Adrenal gland (tissue), 12 donors: ENCODE data around the gene MVB12A. TPM values are rescaled to one million over a fixed set of nuclear protein-coding genes. Genes with fewer than 3 reads are reported as not detected.

ENCODE experiments used
- DNase-seq, 7 donors: peaks; one replicate each; pipeline ENCODE4 v3.0.0-alpha.2; 2019 to 2020
- H3K27ac ChIP-seq, 5 donors: fragments of 200-600 bp; sonication (generic) in 4 of 5; 1 replicate in 3 of 5; 2 replicates in 2 of 5; pipeline versions ENCODE4 v1.5.1 to v1.8.0; 2016 to 2020; ENCODE audit warnings: mild to moderate bottlenecking in 1 of 5
- H3K27me3 ChIP-seq: fragments of 200-600 bp; 2 replicates; pipeline ENCODE4 v1.8.0; 2021
- H3K36me3 ChIP-seq, 2 donors: fragments of 200-600 bp; replicated peaks in 1 of 2; 1 replicate in 1 of 2; 2 replicates in 1 of 2; pipeline versions ENCODE4 v1.5.1 to v1.8.0; 2018 to 2022
- H3K4me1 ChIP-seq, 2 donors: fragments of 200-600 bp; replicated peaks in 1 of 2; 1 replicate in 1 of 2; 2 replicates in 1 of 2; pipeline versions ENCODE4 v1.5.1 to v1.8.0; 2018 to 2021
- H3K4me3 ChIP-seq, 4 donors: fragments of 200-600 bp; sonication (generic) in 3 of 4; one replicate each; pipeline ENCODE4 v1.5.1; 2016 to 2018
- H3K9me3 ChIP-seq, 3 donors: fragments of 200-600 bp; sonication (generic) in 1 of 3; replicated peaks in 1 of 3; 1 replicate in 2 of 3; 2 replicates in 1 of 3; pipeline versions ENCODE4 v1.5.1 to v1.8.0; 2016 to 2021
- CTCF ChIP-seq, 6 experiments: fragments of 450-650 bp in 4 of 6; fragments of 200-600 bp in 2 of 6; sonication (generic) in 1 of 6; IDR thresholded peaks; 1 replicate in 5 of 6; 2 replicates in 1 of 6; pipeline versions ENCODE4 v1.5.1 to v1.8.0; 2016 to 2021; ENCODE audit warnings: antibody characterized with exemption in 6 of 6, mild to moderate bottlenecking in 2 of 6, moderate library complexity in 1 of 6
- POLR2A ChIP-seq, 2 donors: fragments of 450-650 bp; IDR thresholded peaks; one replicate each; pipeline ENCODE4 v1.6.1; 2017; ENCODE audit warnings: antibody characterized with exemption in 2 of 2, mild to moderate bottlenecking in 2 of 2, moderate library complexity in 1 of 2
- WGBS, 4 donors: extraction: QIAGEN DNeasy Blood & Tissue Kit in 2 of 4; methylation state at CpG; one replicate each; pipeline versions ENCODE4 v1.1.5 to v1.1.7; 2013 to 2017; 5-methylcytosine and 5-hydroxymethylcytosine counted together
- intact Hi-C, 2 donors: fragments of 100-400 bp; cut with DNase I; formaldehyde crosslinking; loops; one replicate each; pipeline versions ENCODE4 v1.14.1 to v1.15.0; 2022 to 2023
- polyA plus RNA-seq, 3 donors: library from polyadenylated mRNA; stranded (reverse); fragments of 200-250 nt in 2 of 3; fragments of 350-450 nt in 1 of 3; fragmentation: Illumina TruSeq in 1 of 3; extraction: RNeasy Lipid Tissue Mini Kit (QIAGEN cat#74804) in 1 of 3; gene quantifications; one replicate each; pipeline ENCODE4 v1.2.3, GENCODE V29; 2013 to 2014
- total RNA-seq, 9 donors: library from RNA; depleted of rRNA in 4 of 9; stranded (reverse); fragments of >200 nt in 4 of 9; fragments of 120-200 nt in 1 of 9; fragmentation: NEBNext Ultra II Directional in 1 of 9; extraction: Animal tissue kit (Norgen Biotek cat#: 25700) in 1 of 9; gene quantifications; one replicate each; pipeline versions ENCODE4 v1.1.0 to v1.2.4, GENCODE V29; 2013 to 2023
- donor health status: healthy with polysubstance abuse.
- donor health status: Bipolar disorder and iron deficiency.
- donor health status: DM: yes; HTN: yes; CAD: no.
- donor health status: DM: no; HTN: no; CAD: no.
- donor health status: DM: no; HTN: no; CAD: no.
- donor health status: DM: yes; HTN: yes; CAD: no.

MVB12A gene
- total and polyA plus RNA-seq, 12 donors: 17.4 to 162 (median 105) TPM

GRCh38 chr19:17389957-17390664 is 29.7 kb upstream of the MVB12A start:
- WGBS, 4 donors: 8 to 51% (median 12%) methylated on average over 5 to 36 of the region's 37 CpGs
- intact Hi-C loops: loop anchor here (5.0 to 10.0 kb wide), 4 partner anchors 43 to 95 kb away; partner anchors contain the start of genes ABHD8 (in 1 of the 2), DDA1 (in 1 of the 2), MRPL34 (in 1 of the 2) and NXNL1 (in 1 of the 2)
- H3K4me3 ChIP-seq: peak overlapping the region in 2 of 4 donors; percentile 20 to 52
- no peak overlapping the region for H3K27ac ChIP-seq
- H3K27me3 ChIP-seq: no peaks in the 10 kb centered on the region
- no peaks in the 10 kb centered on the region for H3K36me3 ChIP-seq
- DNase-seq: peak in 1 of 7 donors; percentile 26
- TF ChIP-seq POLR2A (IDR thresholded peaks at IDR 0.05) (no peak), CTCF (IDR thresholded peaks at IDR 0.05) (no peak)
- H3K9me3 ChIP-seq: no peaks in the 10 kb centered on the region
- peaks cover 14 to 34% of the 10 kb centered on the region in 2 donors for H3K4me1 ChIP-seq

- Histone ChIP-seq H3K36me3 (no peaks in the 10 kb centered on the region), H3K27ac (peak overlapping the region in 2 of 5 donors; percentile 47), H3K9me3 (no peaks in the 10 kb centered on the region), H3K27me3 (no peaks in the 10 kb centered on the region), H3K4me3 (peak overlapping the region in 2 of 4 donors; percentile 20 to 52), H3K4me1 (peaks cover 14 to 34% of the 10 kb centered on the region in 2 donors)
- 0 to 1% (median 0%) methylated on average over 14 to 50 of the region's 50 CpGs for WGBS, 4 donors
- no peak for TF ChIP-seq POLR2A (IDR thresholded peaks at IDR 0.05)
- TF ChIP-seq CTCF (IDR thresholded peaks at IDR 0.05): peak; percentile 22 to 93 (median 57)
- DNase-seq: peak; percentile 88 to 95 (median 94)
- intact Hi-C loops: loop anchor here in 1 of 2 donors (5.0 kb wide), 1 partner anchor 71 kb away; the partner anchor contains the start of gene NXNL1
Measured at GRCh38 chr19:17390665-17391370, 29.0 kb upstream of the MVB12A start.

- WGBS, 4 donors: 3 to 7% (median 4%) methylated on average over 15 to 26 of the region's 26 CpGs
- Histone ChIP-seq H3K36me3 (no peaks in the 10 kb centered on the region), H3K27ac (peak overlapping the region in 2 of 5 donors; percentile 47), H3K4me3 (peak overlapping the region in 1 of 4 donors; percentile 52), H3K9me3 (no peaks in the 10 kb centered on the region), H3K27me3 (no peaks in the 10 kb centered on the region), H3K4me1 (peaks cover 14 to 34% of the 10 kb centered on the region in 2 donors)
- intact Hi-C loops: loop anchor here in 1 of 2 donors (5.0 kb wide), 1 partner anchor 71 kb away; the partner anchor contains the start of gene NXNL1
- DNase-seq: peak in 1 of 7 donors; percentile 39
- no peak for TF ChIP-seq POLR2A (IDR thresholded peaks at IDR 0.05)
- TF ChIP-seq CTCF (IDR thresholded peaks at IDR 0.05): no peak
Measured at GRCh38 chr19:17391371-17392151, 28.3 kb upstream of the MVB12A start.
